GM12892 (cell line): Measurements from ENCODE around the gene FILIP1.

Source experiments
- DNase-seq: peaks from one replicate; pipeline ENCODE4 v3.0.0; 2011; ENCODE audit not compliant: insufficient read length
- FAIRE-seq: peaks from 2 replicates; lab custom pipeline; 2011; peaks lifted over from hg19 to GRCh38; lab: Jason Lieb, UNC
- POLR2A ChIP-seq: IDR thresholded peaks from 2 replicates; pipeline ENCODE4 v1.6.1; 2011; ENCODE audit warnings: low read depth, low read length, control low read depth
- POLR2AphosphoS5 ChIP-seq: IDR thresholded peaks from 2 replicates; pipeline ENCODE4 v1.6.1; 2011; ENCODE audit warnings: low read depth, low read length, control low read depth
- TAF1 ChIP-seq: IDR thresholded peaks from 2 replicates; pipeline ENCODE4 v1.6.1; 2011; ENCODE audit warnings: low read depth, mild to moderate bottlenecking, control low read depth, low read length, borderline replicate concordance

FILIP1 gene

DNA sequence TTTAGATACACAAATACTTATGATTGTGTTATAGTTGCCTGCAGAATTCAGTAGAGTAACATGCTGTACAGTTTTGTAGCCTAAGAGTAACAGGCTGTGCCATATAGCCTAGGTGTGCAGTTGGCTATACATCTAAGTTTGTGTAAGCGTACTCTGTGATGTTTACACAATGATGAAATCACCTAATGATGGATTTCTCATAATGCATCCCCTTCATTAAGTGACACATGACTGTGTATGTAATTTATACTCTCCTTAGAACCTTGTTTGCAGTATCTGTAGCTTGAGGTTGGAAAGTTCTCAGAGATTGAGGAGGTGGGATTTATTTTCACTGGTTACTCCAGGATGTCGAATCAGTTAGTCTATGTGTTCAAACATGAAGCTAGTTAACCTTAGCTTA is 142.0 kb downstream of the FILIP1 start:
- DNase-seq, result no peak

DNA sequence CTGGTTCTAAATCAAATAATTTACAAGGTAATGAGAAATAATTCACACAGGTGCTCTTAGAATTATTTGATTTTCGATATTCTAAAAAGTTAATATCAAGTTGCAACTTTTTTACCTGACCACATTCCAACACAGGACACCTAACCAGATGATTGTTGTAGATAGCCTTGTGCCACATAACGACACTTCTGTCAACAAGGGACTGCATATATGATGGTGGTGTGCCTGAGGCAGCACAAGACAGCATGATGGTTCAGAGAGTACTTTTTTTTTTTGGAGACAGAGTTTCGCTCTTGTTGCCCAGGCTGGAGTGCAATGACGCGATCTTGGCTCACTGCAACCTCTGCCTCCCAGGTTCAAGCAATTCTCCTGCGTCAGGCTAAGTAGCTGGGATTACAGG is 142.8 kb downstream of the FILIP1 start:
- TF ChIP-seq POLR2AphosphoS5 (no peak), TAF1 (no peak), POLR2A (no peak)
- FAIRE-seq, result no peak
- DNase-seq, result no peak

More for the DNA sequence above, 142.0 kb downstream of the FILIP1 start:
- FAIRE-seq, result no peak
- TF ChIP-seq TAF1 (no peak), POLR2A (no peak), POLR2AphosphoS5 (no peak)

DNA sequence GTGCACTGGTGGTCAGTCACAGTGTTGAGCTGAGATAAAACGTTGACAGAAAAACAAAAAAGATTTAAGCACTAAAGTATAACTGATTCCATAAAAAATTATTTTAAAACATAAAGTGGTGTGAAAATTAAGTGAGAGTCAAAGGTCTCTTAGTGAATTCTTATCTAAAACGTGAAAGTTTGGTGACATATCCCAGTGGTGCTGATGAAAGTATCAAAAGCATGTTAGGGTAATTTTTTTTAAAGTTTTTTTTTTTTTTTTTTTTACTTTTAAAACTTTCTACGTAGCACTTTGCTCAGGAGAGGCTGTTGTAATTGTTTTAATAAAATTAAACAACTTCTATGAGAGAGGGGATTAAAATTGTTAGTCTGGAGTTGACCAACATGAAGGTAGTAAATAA is 143.4 kb downstream of the FILIP1 start:
- FAIRE-seq, result no peak
- TF ChIP-seq TAF1 (no peak), POLR2A (no peak), POLR2AphosphoS5 (no peak)
- no peak for DNase-seq

DNA sequence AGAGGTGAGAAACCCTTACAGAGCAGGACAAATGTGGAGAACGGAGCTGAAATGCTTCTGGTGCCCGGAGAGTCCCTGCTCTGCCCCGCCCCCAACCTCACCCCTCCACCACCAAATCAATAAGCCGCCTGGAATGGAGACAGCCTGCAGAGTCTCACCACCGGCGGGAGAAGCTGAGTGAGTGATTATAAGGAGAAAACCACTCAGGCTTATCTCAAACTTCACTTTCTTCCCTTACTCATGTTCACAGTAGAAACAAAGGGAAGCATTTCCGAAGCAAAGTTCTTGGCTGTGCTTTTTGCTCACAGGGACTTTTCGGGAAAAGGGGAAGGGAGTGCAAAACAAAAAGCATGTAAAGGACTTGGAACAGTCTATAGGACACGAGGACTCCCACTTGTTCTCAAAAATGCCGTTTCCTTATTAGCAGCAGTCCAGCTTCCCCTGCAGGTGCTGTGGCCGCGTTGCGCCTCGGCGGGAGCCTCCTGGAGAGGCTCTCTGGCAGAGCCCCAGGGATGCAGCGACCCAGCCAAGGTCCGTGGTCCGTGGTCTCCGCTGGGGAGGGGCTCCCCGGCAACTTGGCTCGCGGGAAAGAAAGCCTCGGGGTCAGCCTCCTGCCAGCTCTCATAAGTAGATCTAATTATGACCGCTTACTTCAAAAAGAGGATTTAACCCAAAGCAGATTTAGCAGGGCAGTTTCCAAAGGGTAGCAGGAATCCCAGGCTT is 144.2 kb downstream of the FILIP1 start:
- FAIRE-seq (no peak), DNase-seq (no peak)
- no peak for TF ChIP-seq POLR2AphosphoS5
- TF ChIP-seq POLR2A, result no peak

DNA sequence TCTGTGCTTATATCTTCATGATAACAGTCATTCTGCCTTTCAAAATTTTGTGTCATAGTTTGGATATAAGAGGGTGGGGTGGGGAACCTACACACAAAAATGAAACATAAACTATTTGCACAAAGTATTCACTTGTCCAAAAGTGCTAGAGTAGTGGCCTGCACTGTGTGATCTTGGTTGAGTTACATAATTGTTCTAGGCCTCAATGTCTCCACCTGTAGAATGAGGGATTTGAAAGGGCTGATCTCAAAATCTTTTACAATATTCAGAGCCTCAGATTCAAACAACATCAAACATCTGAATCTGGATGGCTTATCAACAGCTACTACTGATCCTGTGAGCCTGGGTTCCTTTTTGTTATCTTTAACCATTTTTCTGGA is 144.7 kb downstream of the FILIP1 start:
- FAIRE-seq (no peak), DNase-seq (no peak)
- TF ChIP-seq TAF1 (no peak), POLR2A (no peak), POLR2AphosphoS5 (no peak)

DNA sequence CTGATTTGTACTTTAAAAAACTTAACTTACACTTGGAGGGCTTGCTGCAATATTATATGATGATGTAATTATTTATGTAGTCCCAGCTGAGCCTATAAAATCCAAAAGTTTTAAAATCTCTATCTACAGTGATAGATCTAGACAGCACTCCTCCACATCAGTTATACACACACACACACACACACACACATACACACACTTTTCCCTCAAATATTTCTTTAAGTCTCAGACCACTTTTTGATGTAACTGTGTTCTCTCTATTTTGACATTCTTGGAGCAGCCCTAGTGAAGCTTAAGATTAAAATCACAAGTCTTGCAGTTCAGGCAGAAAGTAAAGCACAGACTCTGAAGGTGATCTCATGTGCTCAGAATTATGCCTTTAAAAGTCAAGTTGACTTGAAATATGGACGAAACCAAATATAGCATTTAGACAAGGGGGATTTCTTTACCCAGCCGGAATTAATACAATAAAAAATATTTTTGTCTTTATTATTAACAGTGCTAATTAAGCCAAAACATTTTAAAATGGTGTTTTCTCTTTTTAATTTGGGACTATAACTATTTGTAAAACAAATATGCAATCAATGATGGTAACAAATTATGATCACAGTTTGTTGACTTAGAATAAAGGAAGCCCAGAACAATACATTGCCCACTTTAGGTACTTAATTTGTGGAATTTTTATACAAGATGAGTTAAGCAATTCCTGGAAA is 145.5 kb downstream of the FILIP1 start:
- TF ChIP-seq TAF1 (no peak), POLR2A (no peak), POLR2AphosphoS5 (no peak)
- no peak for FAIRE-seq
- DNase-seq, result no peak

DNA sequence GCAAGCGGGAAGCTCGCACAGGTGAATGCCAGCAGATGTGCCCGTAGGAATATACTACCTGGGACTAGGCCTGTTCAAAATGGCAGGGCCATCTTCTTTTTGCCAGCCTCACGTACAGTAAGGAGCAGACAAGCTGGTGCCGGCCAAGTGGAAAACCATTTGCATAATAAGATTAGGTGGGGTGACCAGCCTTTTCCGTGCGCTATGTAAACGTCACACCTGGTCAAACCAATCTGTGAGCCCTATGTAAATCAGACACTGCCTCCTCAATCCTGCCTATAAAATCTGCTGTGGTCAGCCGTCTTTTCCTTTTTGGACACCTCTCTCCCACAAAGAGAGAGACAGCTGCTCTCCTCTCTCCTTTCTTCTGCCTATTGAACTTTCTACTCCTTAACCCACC is 148.2 kb downstream of the FILIP1 start:
- DNase-seq (no peak), FAIRE-seq (no peak)
- TF ChIP-seq TAF1, result no peak

DNA sequence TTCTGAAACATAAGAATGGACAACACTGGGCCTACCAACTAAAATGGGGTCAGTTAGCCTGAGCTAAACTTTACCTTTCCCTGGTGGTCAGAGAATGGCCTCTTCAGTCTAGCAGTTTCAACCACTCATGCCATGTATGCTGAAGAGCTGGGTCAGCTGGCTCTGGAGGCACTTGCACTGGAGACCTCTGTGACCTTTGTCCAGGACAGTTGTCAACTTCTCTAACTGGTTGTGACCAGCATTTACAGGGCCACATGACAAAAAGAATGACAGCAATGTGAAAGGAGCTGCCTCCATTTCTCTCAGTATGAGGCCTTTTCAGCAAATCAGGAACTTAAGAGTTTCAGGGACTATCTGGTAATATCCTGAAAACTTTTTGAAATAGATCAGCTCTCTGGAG is 149.1 kb downstream of the FILIP1 start:
- TF ChIP-seq TAF1 (no peak), POLR2AphosphoS5 (no peak), POLR2A (no peak)
- no peak for FAIRE-seq
- no peak for DNase-seq

DNA sequence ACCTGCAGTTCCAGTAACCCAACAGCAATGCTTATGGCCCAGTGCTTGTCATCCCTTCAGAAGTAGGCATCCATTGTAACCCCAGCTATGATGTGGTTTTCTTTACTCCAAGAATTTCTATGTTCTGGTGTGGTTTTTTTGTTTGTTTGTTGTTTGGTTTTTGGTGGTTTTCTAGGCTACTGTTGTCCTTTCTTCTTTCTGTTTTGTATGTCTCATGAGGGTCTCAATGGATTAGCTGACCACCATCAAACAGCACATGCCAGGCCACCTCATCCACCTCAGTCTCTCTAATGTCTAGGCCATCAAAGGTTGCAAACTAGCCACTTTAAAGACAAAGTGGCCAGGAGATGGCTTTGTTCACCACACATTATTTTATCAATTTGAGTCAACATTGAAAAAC is 149.6 kb downstream of the FILIP1 start:
- TF ChIP-seq POLR2A (no peak), TAF1 (no peak), POLR2AphosphoS5 (no peak)
- FAIRE-seq (no peak), DNase-seq (no peak)

DNA sequence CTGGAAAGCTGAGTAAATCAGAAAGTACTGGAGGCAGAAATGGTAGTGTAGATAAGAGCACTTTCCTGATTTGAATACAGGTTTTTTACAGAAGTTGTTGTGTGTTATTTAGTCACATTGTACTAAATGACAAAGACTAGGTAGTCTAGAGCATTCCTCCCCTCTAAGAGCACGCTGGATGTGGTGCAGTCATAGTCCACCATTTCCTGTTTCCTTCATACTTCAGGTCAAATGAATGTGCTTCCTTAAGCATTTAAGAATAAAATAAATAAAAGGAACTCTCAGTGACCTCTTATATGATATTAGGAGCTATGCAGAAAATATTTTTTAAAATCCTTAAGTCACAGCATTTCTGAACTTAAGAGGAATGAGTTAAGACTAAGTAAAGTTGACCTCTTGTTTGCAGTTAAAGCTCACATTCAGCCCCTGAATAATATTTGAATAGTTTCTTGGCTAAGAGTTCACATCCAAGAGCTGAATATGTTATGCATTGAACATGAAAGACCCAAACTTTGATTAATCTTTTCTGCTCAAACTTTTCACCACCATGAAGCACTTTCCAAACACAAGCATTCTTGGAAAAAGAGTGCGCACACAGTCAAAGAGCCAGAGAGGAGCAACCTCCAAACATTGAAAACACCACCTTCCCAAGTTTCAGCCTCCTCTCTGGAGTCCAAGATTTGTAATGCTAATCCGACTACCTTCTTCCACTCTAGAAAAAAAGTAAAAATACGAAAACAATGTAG is 155.6 kb downstream of the FILIP1 start:
- TF ChIP-seq POLR2AphosphoS5 (no peak), TAF1 (no peak), POLR2A (no peak)
- FAIRE-seq (no peak), DNase-seq (no peak)

DNA sequence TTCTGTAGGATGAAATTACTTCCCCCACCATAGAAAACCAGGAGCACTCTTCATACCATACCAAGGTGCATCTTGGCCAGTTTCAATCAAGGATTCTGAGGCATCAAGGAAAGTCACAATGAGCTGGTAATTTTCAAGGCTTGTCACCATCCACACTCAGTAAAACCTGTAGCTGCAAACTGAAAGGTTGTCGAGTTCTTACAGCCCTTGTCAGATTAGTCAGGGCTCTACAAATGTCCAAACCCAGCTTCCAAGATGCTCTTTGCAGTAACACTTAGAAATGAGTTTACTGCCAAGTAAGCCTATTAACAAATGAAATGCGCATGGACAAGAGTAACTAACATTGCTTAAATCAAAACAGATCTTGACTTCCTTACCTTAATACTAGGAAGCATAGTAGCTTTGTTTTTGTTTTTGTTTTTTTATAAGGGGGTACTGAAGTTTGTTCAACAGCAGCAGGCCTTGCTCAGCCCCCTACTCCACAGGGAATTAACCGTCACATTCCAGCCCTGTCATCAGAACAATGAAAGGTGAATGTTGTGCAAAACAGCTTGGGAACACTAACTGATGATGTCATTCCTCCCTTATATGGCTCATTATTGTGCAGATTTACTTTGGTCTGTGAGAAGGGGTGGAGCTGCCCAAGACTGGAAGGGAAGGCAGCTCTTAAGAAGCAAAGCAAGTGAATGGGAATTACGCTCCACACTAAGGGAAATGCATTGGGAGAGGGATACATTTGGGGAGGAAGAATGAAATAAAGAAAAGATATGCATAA is 159.1 kb downstream of the FILIP1 start:
- TF ChIP-seq POLR2A (no peak), POLR2AphosphoS5 (no peak), TAF1 (no peak)
- DNase-seq, result no peak
- FAIRE-seq, result no peak
